NCI-H446 (cell line): ENCODE results near the gene RAB29.
"Not testable (repeated sequence)": the region's sequence is repeated elsewhere in the genome, so short reads cannot be mapped to it uniquely, and the experiment has no call there.

ENCODE experiments used
- DNase-seq, 2 experiments: peaks; one replicate each; lab custom pipeline; 2025; lab: John Stamatoyannopoulos, UW

The RAB29 gene

GRCh38 chr1:205775015-205775716 is at the start of gene RAB29:
TSS of gene RAB29 (minus strand) at chr1:205775482. CDS start at chr1:205774956, 526 bp downstream.
- DNase-seq = peak; percentile 70 to 93

GRCh38 chr1:205824180-205824579 is 48.9 kb upstream of the RAB29 start:
- no peak for DNase-seq

GRCh38 chr1:205823260-205823659 is 48.0 kb upstream of the RAB29 start:
- DNase-seq = not testable (repeated sequence)

- DNase-seq = no peak
Observed at GRCh38 chr1:205822397-205822796, 47.1 kb upstream of the RAB29 start.

- no peak for DNase-seq
Observed at GRCh38 chr1:205817988-205818387, 42.7 kb upstream of the RAB29 start.

GRCh38 chr1:205817364-205817763 is 42.1 kb upstream of the RAB29 start:
- DNase-seq = no peak

GRCh38 chr1:205813755-205814058 is 38.4 kb upstream of the RAB29 start:
- no peak for DNase-seq

GRCh38 chr1:205812878-205813754 is 37.8 kb upstream of the RAB29 start, which contains the start of gene SLC41A1:
TSS of gene SLC41A1 (minus strand) at chr1:205813198. CDS start at chr1:205810441, 2,757 bp downstream.
- peak; percentile 88 to 96 for DNase-seq

- DNase-seq = no peak
Observed at GRCh38 chr1:205812271-205812877, 37.1 kb upstream of the RAB29 start.

GRCh38 chr1:205811660-205812059 is 36.4 kb upstream of the RAB29 start:
- no peak for DNase-seq

- DNase-seq = no peak
Observed at GRCh38 chr1:205810448-205811157, 35.3 kb upstream of the RAB29 start.

GRCh38 chr1:205809942-205810345 is 34.7 kb upstream of the RAB29 start:
- DNase-seq = no peak

- no peak for DNase-seq
Observed at GRCh38 chr1:205809469-205809868, 34.2 kb upstream of the RAB29 start.

- DNase-seq = no peak
Observed at GRCh38 chr1:205805082-205805711, 29.9 kb upstream of the RAB29 start.

GRCh38 chr1:205804605-205805004 is 29.3 kb upstream of the RAB29 start:
- no peak for DNase-seq

- DNase-seq = no peak
Observed at GRCh38 chr1:205803986-205804385, 28.7 kb upstream of the RAB29 start.

GRCh38 chr1:205802060-205802459 is 26.8 kb upstream of the RAB29 start:
- DNase-seq = no peak

- no peak for DNase-seq
Observed at GRCh38 chr1:205800981-205801703, 25.9 kb upstream of the RAB29 start.

GRCh38 chr1:205800427-205800826 is 25.1 kb upstream of the RAB29 start:
- DNase-seq = no peak

GRCh38 chr1:205798577-205798976 is 23.3 kb upstream of the RAB29 start:
- DNase-seq = no peak

- no peak for DNase-seq
Observed at GRCh38 chr1:205797168-205797567, 21.9 kb upstream of the RAB29 start.
